GM10266 (cell line): ENCODE results near the gene LILRB2.

Experiments
- DNase-seq: peaks from one replicate; pipeline ENCODE4 v3.0.0; 2012; ENCODE audit errors: extremely low spot score
- CTCF ChIP-seq: IDR thresholded peaks from 2 replicates; pipeline ENCODE4 v1.5.1; 2012; ENCODE audit warnings: mild to moderate bottlenecking, low read depth; ENCODE audit not compliant: control insufficient read depth, insufficient read depth; ENCODE audit errors: missing control alignments

LILRB2 gene

GRCh38 chr19:54319892-54320670 is 39.2 kb upstream of the LILRB2 start:
- DNase-seq: no peak
- TF ChIP-seq CTCF: no peak

- DNase-seq: no peak
Observed at GRCh38 chr19:54319049-54319448, 38.1 kb upstream of the LILRB2 start.

GRCh38 chr19:54317965-54318240 is 37.0 kb upstream of the LILRB2 start:
- no peak for DNase-seq
- no peak for TF ChIP-seq CTCF

More at GRCh38 chr19:54319049-54319448, 38.1 kb upstream of the LILRB2 start:
- no peak for TF ChIP-seq CTCF

- DNase-seq: no peak
Observed at GRCh38 chr19:54317108-54317964, 36.4 kb upstream of the LILRB2 start.

GRCh38 chr19:54316746-54317107 is 35.8 kb upstream of the LILRB2 start:
- no peak for DNase-seq
- no peak for TF ChIP-seq CTCF

More at GRCh38 chr19:54317108-54317964, 36.4 kb upstream of the LILRB2 start:
- no peak for TF ChIP-seq CTCF

GRCh38 chr19:54315956-54316355 is 35.0 kb upstream of the LILRB2 start:
- no peak for DNase-seq
- no peak for TF ChIP-seq CTCF
